MM.1S (cell line): ENCODE results near the gene NEMP1.

ENCODE experiments used
- CTCF ChIP-seq: fragments of 300-600 bp; sonication (generic); IDR thresholded peaks from 2 replicates; pipeline ENCODE4 v1.5.1; 2016; ENCODE audit warnings: antibody characterized with exemption, low read length, mixed read lengths
- EZH2 ChIP-seq: fragments of 300-600 bp; sonication (generic); optimal IDR thresholded peaks from 2 replicates; pipeline ENCODE3; 2017; ENCODE audit warnings: low read depth, mild to moderate bottlenecking, antibody characterized with exemption, low read length, mixed read lengths
- EZH2phosphoT487 ChIP-seq: fragments of 300-600 bp; sonication (generic); IDR thresholded peaks from 2 replicates; pipeline ENCODE4 v1.6.1; 2018; ENCODE audit warnings: antibody characterized with exemption, low read length

GRCh38 chr12:57116580-57117281 lies 38.1 kb upstream of the NEMP1 start:
- TF ChIP-seq CTCF (no peak), EZH2phosphoT487 (no peak), EZH2 (no peak)
